Keratinocyte (primary cell): Measurements from ENCODE around the gene GANC.

ENCODE experiments used
- CTCF ChIP-seq, 3 experiments: IDR thresholded peaks in 1 of 3; conservative IDR thresholded peaks in 1 of 3; optimal IDR thresholded peaks in 1 of 3; 2 replicates in 2 of 3; 3 replicates in 1 of 3; pipeline versions ENCODE3 to v1.5.1; 2011; ENCODE audit warnings: low read length in 3 of 3, mild to moderate bottlenecking in 3 of 3, moderate library complexity in 2 of 3, control low read depth in 1 of 3, inconsistent platforms in 1 of 3; ENCODE audit not compliant: insufficient read depth in 2 of 3; ENCODE audit errors: extremely low read depth in 1 of 3
- EZH2 ChIP-seq: IDR thresholded peaks from one replicate; pipeline ENCODE4 v1.6.1; 2012; ENCODE audit warnings: inconsistent platforms, mild to moderate bottlenecking, low read length, moderate library complexity

- TF ChIP-seq CTCF (optimal IDR thresholded peaks at IDR 0.05 in 1 of 3, IDR thresholded peaks at IDR 0.05 in 1 of 3, conservative IDR thresholded peaks at IDR 0.05 in 1 of 3; ENCODE audit: extremely low read depth in 1 of 3, insufficient read depth in 2 of 3, low read length in 3 of 3) (no peak), EZH2 (no peak)
Measured at GRCh38 chr15:42363942-42364341, 90.9 kb downstream of the GANC start.
